NCI-H146 treated with DMSO at 0.1 percent for 48 hours (cell line): ENCODE results near the gene SEL1L.
"Not testable (repeated sequence)": the region's sequence is repeated elsewhere in the genome, so short reads cannot be mapped to it uniquely, and the experiment has no call there.

Experiments
- DNase-seq: peaks from one replicate; lab custom pipeline; 2025; ENCODE audit not compliant: unreplicated experiment; lab: John Stamatoyannopoulos, UW

Gene SEL1L

GRCh38 chr14:81449114-81449513, 84.5 kb downstream of the SEL1L start:
- DNase-seq, result no peak

- no peak for DNase-seq
Measured at GRCh38 chr14:81447021-81447764, 86.5 kb downstream of the SEL1L start.

GRCh38 chr14:81446279-81447007, 87.2 kb downstream of the SEL1L start:
- DNase-seq, result no peak

GRCh38 chr14:81441626-81442134, 92.0 kb downstream of the SEL1L start:
- DNase-seq, result no peak

- no peak for DNase-seq
Measured at GRCh38 chr14:81440041-81440440, 93.6 kb downstream of the SEL1L start.

GRCh38 chr14:81437244-81437643, 96.4 kb downstream of the SEL1L start:
- DNase-seq, result peak; percentile 3

GRCh38 chr14:81436296-81437138, 97.1 kb downstream of the SEL1L start:
- DNase-seq, result peak; percentile 43

GRCh38 chr14:81435391-81436295, 98.0 kb downstream of the SEL1L start:
- peak; percentile 38 for DNase-seq

GRCh38 chr14:81435048-81435390, 98.6 kb downstream of the SEL1L start:
- no peak for DNase-seq

- DNase-seq, result no peak
Measured at GRCh38 chr14:81434230-81434629, 99.4 kb downstream of the SEL1L start.

- DNase-seq, result no peak
Measured at GRCh38 chr14:81433378-81433777, 100.3 kb downstream of the SEL1L start.

GRCh38 chr14:81432219-81432661, 101.4 kb downstream of the SEL1L start:
- no peak for DNase-seq

- DNase-seq, result no peak
Measured at GRCh38 chr14:81430235-81430634, 103.4 kb downstream of the SEL1L start.

- not testable (repeated sequence) for DNase-seq
Measured at GRCh38 chr14:81429749-81430148, 103.9 kb downstream of the SEL1L start.

GRCh38 chr14:81429028-81429427, 104.6 kb downstream of the SEL1L start:
- no peak for DNase-seq

- DNase-seq, result no peak
Measured at GRCh38 chr14:81427348-81428058, 106.2 kb downstream of the SEL1L start.

- DNase-seq, result no peak
Measured at GRCh38 chr14:81423504-81423903, 110.1 kb downstream of the SEL1L start.
